ENCODE measurements around the gene C19orf85.
"Not testable (repeated sequence)": the region's sequence is repeated elsewhere in the genome, so short reads cannot be mapped to it uniquely, and the experiment has no call there.

Gene C19orf85

GRCh38 chr19:55464662-55465054 is at the start of gene C19orf85:
Gene C19orf85, minus strand, starts transcription at chr19:55464751. Its CDS starts 197 bp downstream, at chr19:55464554.
- peak in 2 of 3 experiments; percentile 57 to 82 for DNase-seq

- no peak for DNase-seq
Observed at GRCh38 chr19:55508120-55508519, 43.6 kb upstream of the C19orf85 start.

- DNase-seq: no peak
Observed at GRCh38 chr19:55504981-55505380, 40.4 kb upstream of the C19orf85 start.

- no peak for DNase-seq
Observed at GRCh38 chr19:55504252-55504603, 39.7 kb upstream of the C19orf85 start.

- DNase-seq: peak; percentile 83 to 96 (median 93)
Observed at GRCh38 chr19:55503502-55504251, 39.1 kb upstream of the C19orf85 start.

GRCh38 chr19:55503157-55503501 is 38.6 kb upstream of the C19orf85 start:
- no peak for DNase-seq

GRCh38 chr19:55502197-55502952 is 37.8 kb upstream of the C19orf85 start:
- DNase-seq: no peak

GRCh38 chr19:55500368-55500952 is 35.9 kb upstream of the C19orf85 start:
- DNase-seq: no peak

- peak in 1 of 3 experiments; percentile 21 for DNase-seq
Observed at GRCh38 chr19:55498246-55498840, 33.8 kb upstream of the C19orf85 start.

- DNase-seq: no peak
Observed at GRCh38 chr19:55497763-55498162, 33.2 kb upstream of the C19orf85 start.

- DNase-seq: not testable (repeated sequence)
Observed at GRCh38 chr19:55496820-55497219, 32.3 kb upstream of the C19orf85 start.

GRCh38 chr19:55495646-55496349 is 31.2 kb upstream of the C19orf85 start:
- DNase-seq: peak in 1 of 3 experiments; percentile 11

GRCh38 chr19:55494172-55494761 is 29.7 kb upstream of the C19orf85 start:
- DNase-seq: no peak

GRCh38 chr19:55493645-55494171 is 29.2 kb upstream of the C19orf85 start:
- DNase-seq: no peak

GRCh38 chr19:55493052-55493644 is 28.6 kb upstream of the C19orf85 start:
- DNase-seq: no peak

- peak in 2 of 3 experiments; percentile 10 to 22 for DNase-seq
Observed at GRCh38 chr19:55492362-55492944, 27.9 kb upstream of the C19orf85 start.

- no peak for DNase-seq
Observed at GRCh38 chr19:55491546-55492360, 27.2 kb upstream of the C19orf85 start.

- DNase-seq: no peak
Observed at GRCh38 chr19:55490478-55491432, 26.2 kb upstream of the C19orf85 start.

Measured in NCI-H1417 (cell line).